Smooth muscle cell (in vitro differentiated cells): ENCODE results near the gene ARFIP1. TPM values are rescaled to one million over a fixed set of nuclear protein-coding genes. Genes with fewer than 3 reads are reported as not detected.
A peak's percentile ranks its signal among the peaks of the same experiment; 100 is the strongest.

Source experiments
- DNase-seq: peaks from one replicate; lab custom pipeline; 2025; ENCODE audit not compliant: unreplicated experiment; lab: John Stamatoyannopoulos, UW
- H2AFZ ChIP-seq: fragments of 200-600 bp; sonication (generic); 2 replicates; pipeline ENCODE4 v1.6.0; 2016; ENCODE audit warnings: antibody characterized with exemption, low read depth, mild to moderate bottlenecking
- H3F3A ChIP-seq: fragments of 200-600 bp; sonication (generic); 2 replicates; pipeline ENCODE4 v1.6.0; 2017; ENCODE audit warnings: antibody characterized with exemption, low read depth
- H3K27ac ChIP-seq: fragments of 200-600 bp; sonication (generic); 2 replicates; pipeline ENCODE4 v1.5.1; 2016; ENCODE audit warnings: low read depth, mild to moderate bottlenecking
- H3K27me3 ChIP-seq: fragments of 200-600 bp; sonication (generic); 2 replicates; pipeline ENCODE4 v1.6.1; 2016; ENCODE audit warnings: low read depth, mild to moderate bottlenecking
- H3K36me3 ChIP-seq: fragments of 200-600 bp; sonication (generic); 2 replicates; pipeline ENCODE4 v1.5.1; 2016; ENCODE audit warnings: low read depth
- H3K4me1 ChIP-seq: fragments of 200-600 bp; sonication (generic); 2 replicates; pipeline ENCODE4 v1.5.1; 2016; ENCODE audit warnings: low read depth
- H3K4me2 ChIP-seq: fragments of 200-600 bp; sonication (generic); 2 replicates; pipeline ENCODE4 v1.6.0; 2016; ENCODE audit warnings: mild to moderate bottlenecking
- H3K4me3 ChIP-seq: fragments of 200-600 bp; sonication (generic); 2 replicates; pipeline ENCODE4 v1.5.1; 2016; ENCODE audit warnings: mild to moderate bottlenecking
- H3K79me2 ChIP-seq: fragments of 200-600 bp; sonication (generic); 2 replicates; pipeline ENCODE4 v1.6.0; 2016; ENCODE audit warnings: low read depth, mild to moderate bottlenecking
- H3K9ac ChIP-seq: fragments of 200-600 bp; sonication (generic); 2 replicates; pipeline ENCODE4 v1.6.0; 2016; ENCODE audit warnings: low read depth
- H3K9me3 ChIP-seq: fragments of 200-600 bp; sonication (generic); replicated peaks from 2 replicates; pipeline ENCODE4 v1.5.1; 2016; ENCODE audit warnings: low read depth
- H4K20me1 ChIP-seq: fragments of 200-600 bp; sonication (generic); 2 replicates; pipeline ENCODE4 v1.6.0; 2016; ENCODE audit warnings: low read depth
- WGBS: methylation state at CpG from one replicate; pipeline ENCODE4 v1.1.7; 2016; ENCODE audit warnings: low lambda C conversion rate; 5-methylcytosine and 5-hydroxymethylcytosine counted together
- polyA plus RNA-seq: library from polyadenylated mRNA; unstranded; fragments of >200 nt; fragmentation: Nextera tagmentation; extraction: Ambion mirVana; gene quantifications from 2 replicates; pipeline ENCODE4 v1.2.1, GENCODE V29; 2016
- total RNA-seq: library from RNA; depleted of rRNA; stranded (reverse); fragments of >200 nt; gene quantifications from 2 replicates; pipeline ENCODE4 v1.2.3, GENCODE V29; 2014
- TF ChIP-seq, protein P1 (sequence below): fragments of 200-600 bp; sonication (generic); IDR thresholded peaks from 2 replicates; pipeline ENCODE4 v1.5.1; 2017; ENCODE audit warnings: borderline replicate concordance, mild to moderate bottlenecking, antibody characterized with exemption; ENCODE audit not compliant: insufficient read depth, poor library complexity, severe bottlenecking

Gene ARFIP1
- total and polyA plus RNA-seq, 2 experiments from 2014 or later: 21.3 to 37.7 TPM

DNA sequence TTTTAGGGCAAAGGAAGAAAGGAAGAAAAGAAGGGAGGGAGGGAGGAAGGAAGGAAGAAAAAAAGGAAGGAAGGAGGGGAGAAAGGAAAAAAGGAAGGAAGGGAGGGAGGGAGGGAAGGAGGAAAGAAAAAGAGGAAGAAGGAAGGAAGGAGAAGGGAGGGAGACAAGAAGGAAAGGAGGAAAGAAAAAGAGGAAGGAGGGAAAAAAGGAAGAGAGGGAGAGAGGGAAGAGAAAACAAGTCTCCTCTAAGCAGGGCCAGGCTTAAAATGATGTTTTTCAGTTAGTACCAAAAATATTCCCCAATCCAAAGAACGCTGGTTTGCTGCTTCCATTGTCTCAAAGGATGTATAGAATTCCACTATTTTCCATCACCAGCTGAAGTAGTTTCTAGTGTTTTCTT, 2.3 kb upstream of the ARFIP1 start:
- Histone ChIP-seq H3K4me2 (no peak overlapping the region), H3K9me3 (no peaks in the 10 kb centered on the region), H3K36me3 (no peaks in the 10 kb centered on the region), H3K27ac (no peak overlapping the region), H3F3A (no peaks in the 10 kb centered on the region), H3K27me3 (no peaks in the 10 kb centered on the region), H3K4me3 (no peak overlapping the region), H2AFZ (no peak overlapping the region), H3K79me2 (peaks cover 23% of the 10 kb centered on the region), H3K4me1 (no peaks in the 10 kb centered on the region), H4K20me1 (peaks cover 18% of the 10 kb centered on the region), H3K9ac (no peak overlapping the region)
- no peak for DNase-seq
- TF ChIP-seq, protein P1, sequence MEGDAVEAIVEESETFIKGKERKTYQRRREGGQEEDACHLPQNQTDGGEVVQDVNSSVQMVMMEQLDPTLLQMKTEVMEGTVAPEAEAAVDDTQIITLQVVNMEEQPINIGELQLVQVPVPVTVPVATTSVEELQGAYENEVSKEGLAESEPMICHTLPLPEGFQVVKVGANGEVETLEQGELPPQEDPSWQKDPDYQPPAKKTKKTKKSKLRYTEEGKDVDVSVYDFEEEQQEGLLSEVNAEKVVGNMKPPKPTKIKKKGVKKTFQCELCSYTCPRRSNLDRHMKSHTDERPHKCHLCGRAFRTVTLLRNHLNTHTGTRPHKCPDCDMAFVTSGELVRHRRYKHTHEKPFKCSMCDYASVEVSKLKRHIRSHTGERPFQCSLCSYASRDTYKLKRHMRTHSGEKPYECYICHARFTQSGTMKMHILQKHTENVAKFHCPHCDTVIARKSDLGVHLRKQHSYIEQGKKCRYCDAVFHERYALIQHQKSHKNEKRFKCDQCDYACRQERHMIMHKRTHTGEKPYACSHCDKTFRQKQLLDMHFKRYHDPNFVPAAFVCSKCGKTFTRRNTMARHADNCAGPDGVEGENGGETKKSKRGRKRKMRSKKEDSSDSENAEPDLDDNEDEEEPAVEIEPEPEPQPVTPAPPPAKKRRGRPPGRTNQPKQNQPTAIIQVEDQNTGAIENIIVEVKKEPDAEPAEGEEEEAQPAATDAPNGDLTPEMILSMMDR: no peak
- WGBS: 88% methylated on average over 1 of the region's 1 CpG

DNA sequence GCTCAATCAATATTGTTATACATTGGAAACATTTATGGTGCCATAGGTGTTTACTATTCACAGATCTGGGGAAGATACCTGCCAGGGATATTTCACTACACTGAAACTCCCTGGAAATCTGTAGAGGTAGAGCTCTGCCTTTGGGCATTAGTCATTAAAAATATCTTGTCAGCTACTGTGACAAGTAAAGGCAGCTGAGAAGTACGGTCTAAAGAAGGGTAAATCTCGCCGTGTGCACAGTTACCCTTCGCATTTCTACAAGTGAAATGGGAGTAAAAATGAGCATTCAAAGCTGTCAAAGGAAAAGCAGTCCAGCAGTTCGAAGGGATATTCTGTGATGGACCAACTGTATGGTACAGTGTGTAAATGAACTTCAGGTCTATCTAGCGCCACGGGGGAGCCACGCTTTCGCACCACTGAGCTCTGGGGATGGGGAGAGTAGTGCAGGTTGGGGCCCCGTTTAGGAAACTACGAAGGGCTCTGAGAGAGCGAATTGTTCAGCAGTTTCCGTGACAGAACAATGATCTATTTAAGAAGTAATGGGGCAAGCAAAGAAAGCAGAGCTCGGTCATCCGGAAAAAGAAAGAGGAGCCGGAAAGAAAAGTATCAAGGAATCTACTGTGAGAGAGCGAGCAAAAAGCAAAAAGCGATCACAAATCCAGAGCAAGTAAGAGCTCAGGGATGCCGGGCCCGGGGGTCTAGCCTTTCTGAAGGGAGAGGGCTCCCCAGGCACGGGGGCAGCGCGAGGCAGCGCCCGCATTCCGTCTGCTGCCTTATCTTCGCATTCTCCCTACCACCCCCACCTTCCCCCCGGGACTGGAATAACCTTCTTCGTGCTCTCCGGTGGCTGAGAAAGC, 870 bp upstream of the ARFIP1 start:
- no peaks in the 10 kb centered on the region for H3K27me3 ChIP-seq
- TF ChIP-seq, protein P1: no peak
- peak overlapping the region; percentile 80 for H3K9ac ChIP-seq
- peak overlapping the region; percentile 93 for H2AFZ ChIP-seq
- DNase-seq: no peak
- no peaks in the 10 kb centered on the region for H3K4me1 ChIP-seq
- no peaks in the 10 kb centered on the region for H3K36me3 ChIP-seq
- H3K4me3 ChIP-seq: peak overlapping the region; percentile 78
- peak overlapping the region; percentile 86 for H3K4me2 ChIP-seq
- peaks cover 37% of the 10 kb centered on the region for H3K79me2 ChIP-seq
- H4K20me1 ChIP-seq: peaks cover 32% of the 10 kb centered on the region
- H3F3A ChIP-seq: no peaks in the 10 kb centered on the region
- 3% methylated on average over 30 of the region's 30 CpGs for WGBS
- H3K9me3 ChIP-seq: no peaks in the 10 kb centered on the region
- peak overlapping the region; percentile 70 for H3K27ac ChIP-seq

DNA sequence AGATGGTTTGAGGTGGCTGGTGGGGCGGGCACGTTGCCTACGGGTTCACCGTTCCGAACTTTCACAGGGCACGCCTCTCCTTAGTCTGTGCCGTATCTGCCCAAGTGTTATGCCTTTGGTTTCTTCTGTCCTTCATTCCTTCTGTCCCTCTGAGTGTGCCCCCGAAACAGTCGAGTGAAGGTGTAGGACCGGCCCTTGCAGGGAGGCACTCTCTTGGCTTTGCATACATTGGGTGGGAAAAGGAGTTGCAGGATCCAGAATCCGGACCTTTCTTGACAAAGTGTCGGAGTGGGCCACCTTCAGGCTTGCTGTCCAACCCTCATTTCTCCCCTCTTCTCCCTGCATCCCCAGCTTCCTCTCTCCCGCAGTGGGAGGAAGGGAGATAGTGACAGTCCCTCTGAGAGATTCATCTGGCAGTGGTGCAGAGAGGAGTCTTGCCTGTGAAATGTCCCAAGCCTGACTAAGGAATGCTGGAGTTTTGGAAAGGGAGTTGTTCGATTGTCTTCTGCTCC, 569 bp downstream of the ARFIP1 start:
- WGBS: 2% methylated on average over 14 of the region's 14 CpGs
- H3K4me3 ChIP-seq: peak overlapping the region; percentile 78
- peak overlapping the region; percentile 80 for H3K9ac ChIP-seq
- peaks cover 2% of the 10 kb centered on the region for H3F3A ChIP-seq
- H3K4me2 ChIP-seq: peak overlapping the region; percentile 86
- no peaks in the 10 kb centered on the region for H3K4me1 ChIP-seq
- no peaks in the 10 kb centered on the region for H3K36me3 ChIP-seq
- DNase-seq: no peak
- TF ChIP-seq, protein P1: no peak
- no peaks in the 10 kb centered on the region for H3K9me3 ChIP-seq
- H2AFZ ChIP-seq: peak overlapping the region; percentile 93
- peaks cover 51% of the 10 kb centered on the region for H3K79me2 ChIP-seq
- peaks cover 46% of the 10 kb centered on the region for H4K20me1 ChIP-seq
- H3K27ac ChIP-seq: peak overlapping the region; percentile 70
- no peaks in the 10 kb centered on the region for H3K27me3 ChIP-seq
